ENCODE measurements around the gene SELENOS. TPM values are rescaled to one million over a fixed set of nuclear protein-coding genes. Genes with fewer than 3 reads are reported as not detected.

Gene SELENOS
- total and polyA plus RNA-seq, 2 donors (not counting 3 experiments of a cell fraction or from before 2014, with no cell fraction given): 70.4 to 101 TPM

GRCh38 chr15:101322854-101323477 lies 45.7 kb upstream of the SELENOS start:
- no peak overlapping the region for H3K27ac ChIP-seq (ENCODE audit: insufficient read depth, low read depth, low read length)
- no peak overlapping the region for H2AFZ ChIP-seq (ENCODE audit: low read depth, low read length)
- H3K4me3 ChIP-seq (replicated peaks in 1 of 3; ENCODE audit: insufficient read depth in 1 of 3, low read depth in 1 of 3, low read length in 3 of 3): no peak overlapping the region
- H3K79me2 ChIP-seq (ENCODE audit: control insufficient read depth, insufficient read depth, low read length): no peaks in the 10 kb centered on the region
- no TSS peak for BruUV-seq (replicated peaks)
- ChIA-PET CTCF (no interaction called here), POLR2A (no interaction called here)
- no peaks in the 10 kb centered on the region for H3K9me3 ChIP-seq (replicated peaks; ENCODE audit: control insufficient read depth, insufficient read depth, low read length)
- no peak for DNase-seq (ENCODE audit: low read depth, low spot score)
- H3K4me1 ChIP-seq (ENCODE audit: control insufficient read depth, extremely low read depth, insufficient read depth, low read length): no peaks in the 10 kb centered on the region
- H4K20me1 ChIP-seq (replicated peaks; ENCODE audit: control insufficient read depth, extremely low read depth, insufficient read depth, low read length): no peaks in the 10 kb centered on the region
- no peak overlapping the region for H3K4me2 ChIP-seq (ENCODE audit: insufficient read depth, low read length)
- intact Hi-C loops (cut with micrococcal nuclease): no loop called here
- H3K9ac ChIP-seq (replicated peaks; ENCODE audit: extremely low read depth, insufficient read depth, low read length): no peak overlapping the region
- no peak for TF ChIP-seq EZH2 (IDR thresholded peaks at IDR 0.05; ENCODE audit: borderline replicate concordance, low read depth, low read length, severe bottlenecking)
- no peak for TF ChIP-seq JUN (IDR thresholded peaks at IDR 0.05; ENCODE audit: borderline replicate concordance, insufficient read depth, insufficient read length, low read depth)
- no peak for TF ChIP-seq POLR2AphosphoS5 (IDR thresholded peaks at IDR 0.05; ENCODE audit: insufficient read depth, low read depth, low read length)
- no peak for TF ChIP-seq POLR2A (IDR thresholded peaks at IDR 0.05; ENCODE audit: low read depth, low read length)
- TF ChIP-seq GATA2 (IDR thresholded peaks at IDR 0.05; ENCODE audit: insufficient read depth, insufficient read length, low read depth, low read length): no peak
- no peak for TF ChIP-seq MYC (IDR thresholded peaks at IDR 0.05; ENCODE audit: low read depth, low read length)
- TF ChIP-seq MAX (IDR thresholded peaks at IDR 0.05; ENCODE audit: insufficient read depth, insufficient read length): no peak
- TF ChIP-seq, protein P1, sequence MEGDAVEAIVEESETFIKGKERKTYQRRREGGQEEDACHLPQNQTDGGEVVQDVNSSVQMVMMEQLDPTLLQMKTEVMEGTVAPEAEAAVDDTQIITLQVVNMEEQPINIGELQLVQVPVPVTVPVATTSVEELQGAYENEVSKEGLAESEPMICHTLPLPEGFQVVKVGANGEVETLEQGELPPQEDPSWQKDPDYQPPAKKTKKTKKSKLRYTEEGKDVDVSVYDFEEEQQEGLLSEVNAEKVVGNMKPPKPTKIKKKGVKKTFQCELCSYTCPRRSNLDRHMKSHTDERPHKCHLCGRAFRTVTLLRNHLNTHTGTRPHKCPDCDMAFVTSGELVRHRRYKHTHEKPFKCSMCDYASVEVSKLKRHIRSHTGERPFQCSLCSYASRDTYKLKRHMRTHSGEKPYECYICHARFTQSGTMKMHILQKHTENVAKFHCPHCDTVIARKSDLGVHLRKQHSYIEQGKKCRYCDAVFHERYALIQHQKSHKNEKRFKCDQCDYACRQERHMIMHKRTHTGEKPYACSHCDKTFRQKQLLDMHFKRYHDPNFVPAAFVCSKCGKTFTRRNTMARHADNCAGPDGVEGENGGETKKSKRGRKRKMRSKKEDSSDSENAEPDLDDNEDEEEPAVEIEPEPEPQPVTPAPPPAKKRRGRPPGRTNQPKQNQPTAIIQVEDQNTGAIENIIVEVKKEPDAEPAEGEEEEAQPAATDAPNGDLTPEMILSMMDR (IDR thresholded peaks at IDR 0.05; ENCODE audit: extremely low read depth in 1 of 2, insufficient read depth in 1 of 2, low read depth in 1 of 2, low read length in 2 of 2): no peak
- TF ChIP-seq FOS (IDR thresholded peaks at IDR 0.05; ENCODE audit: borderline replicate concordance, insufficient read depth, low read length): no peak
- dilution Hi-C loops (cut with MboI; ENCODE audit: extremely low pct_ligation_motif_present, low sequenced_read_pairs): no loop called here
- FAIRE-seq: no peak
- H3K36me3 ChIP-seq (ENCODE audit: control insufficient read depth in 2 of 2, extremely low read depth in 1 of 2, insufficient read depth in 2 of 2, low read length in 2 of 2): no peaks in the 10 kb centered on the region
- H3K9me1 ChIP-seq (replicated peaks; ENCODE audit: control insufficient read depth, extremely low read depth, insufficient read depth, low read length): no peaks in the 10 kb centered on the region
- H3K27me3 ChIP-seq (ENCODE audit: control insufficient read depth in 2 of 2, insufficient read depth in 2 of 2, low read length in 2 of 2): no peaks in the 10 kb centered on the region
